DOHH2 (cell line): ENCODE results near the gene RAD54L.

Experiments used
- EZH2phosphoT487 ChIP-seq: fragments of 200-600 bp; sonication (generic); IDR thresholded peaks from 2 replicates; pipeline ENCODE4 v1.6.1; 2017; ENCODE audit warnings: borderline replicate concordance, mild to moderate bottlenecking, antibody characterized with exemption, low read length, moderate library complexity, mixed read lengths
- TF ChIP-seq, protein P1 (sequence below): fragments of 200-600 bp; sonication (generic); IDR thresholded peaks from one replicate; pipeline ENCODE4 v1.5.1; 2014; ENCODE audit warnings: antibody characterized with exemption, mild to moderate bottlenecking, low read depth, low read length; ENCODE audit not compliant: poor library complexity, severe bottlenecking

GRCh38 chr1:46206399-46206798 lies 41.2 kb upstream of the RAD54L start:
- TF ChIP-seq, protein P1, sequence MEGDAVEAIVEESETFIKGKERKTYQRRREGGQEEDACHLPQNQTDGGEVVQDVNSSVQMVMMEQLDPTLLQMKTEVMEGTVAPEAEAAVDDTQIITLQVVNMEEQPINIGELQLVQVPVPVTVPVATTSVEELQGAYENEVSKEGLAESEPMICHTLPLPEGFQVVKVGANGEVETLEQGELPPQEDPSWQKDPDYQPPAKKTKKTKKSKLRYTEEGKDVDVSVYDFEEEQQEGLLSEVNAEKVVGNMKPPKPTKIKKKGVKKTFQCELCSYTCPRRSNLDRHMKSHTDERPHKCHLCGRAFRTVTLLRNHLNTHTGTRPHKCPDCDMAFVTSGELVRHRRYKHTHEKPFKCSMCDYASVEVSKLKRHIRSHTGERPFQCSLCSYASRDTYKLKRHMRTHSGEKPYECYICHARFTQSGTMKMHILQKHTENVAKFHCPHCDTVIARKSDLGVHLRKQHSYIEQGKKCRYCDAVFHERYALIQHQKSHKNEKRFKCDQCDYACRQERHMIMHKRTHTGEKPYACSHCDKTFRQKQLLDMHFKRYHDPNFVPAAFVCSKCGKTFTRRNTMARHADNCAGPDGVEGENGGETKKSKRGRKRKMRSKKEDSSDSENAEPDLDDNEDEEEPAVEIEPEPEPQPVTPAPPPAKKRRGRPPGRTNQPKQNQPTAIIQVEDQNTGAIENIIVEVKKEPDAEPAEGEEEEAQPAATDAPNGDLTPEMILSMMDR, result no peak
- TF ChIP-seq EZH2phosphoT487, result no peak
